ENCODE measurements around the gene SLC7A6OS. TPM values are rescaled to one million over a fixed set of nuclear protein-coding genes. Genes with fewer than 3 reads are reported as not detected.
"Not testable (repeated sequence)": the region's sequence is repeated elsewhere in the genome, so short reads cannot be mapped to it uniquely, and the experiment has no call there.

Gene SLC7A6OS
- total RNA-seq, 1 donor from 2014 or later = 10.3 TPM

DNA sequence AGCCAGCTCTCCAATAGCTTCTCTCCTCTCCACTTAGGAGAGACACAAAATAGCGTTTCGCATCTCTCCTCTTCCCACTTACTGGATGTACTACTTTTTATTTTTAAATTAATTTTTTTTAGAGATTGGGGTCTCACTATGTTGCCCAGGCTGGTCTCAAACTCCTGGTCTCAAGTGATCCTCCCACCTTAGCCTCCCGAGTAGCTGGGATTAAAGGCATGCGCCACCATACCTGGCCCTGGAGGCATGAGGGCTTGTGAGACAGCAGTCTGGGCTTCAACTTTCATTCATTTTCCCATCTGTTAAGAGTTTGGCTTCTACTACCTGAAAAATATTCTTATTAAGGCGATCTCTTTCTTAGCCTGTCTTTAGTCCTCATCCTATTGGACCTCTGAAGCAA is 18.3 kb downstream of the SLC7A6OS start:
- TF ChIP-seq, protein P1, sequence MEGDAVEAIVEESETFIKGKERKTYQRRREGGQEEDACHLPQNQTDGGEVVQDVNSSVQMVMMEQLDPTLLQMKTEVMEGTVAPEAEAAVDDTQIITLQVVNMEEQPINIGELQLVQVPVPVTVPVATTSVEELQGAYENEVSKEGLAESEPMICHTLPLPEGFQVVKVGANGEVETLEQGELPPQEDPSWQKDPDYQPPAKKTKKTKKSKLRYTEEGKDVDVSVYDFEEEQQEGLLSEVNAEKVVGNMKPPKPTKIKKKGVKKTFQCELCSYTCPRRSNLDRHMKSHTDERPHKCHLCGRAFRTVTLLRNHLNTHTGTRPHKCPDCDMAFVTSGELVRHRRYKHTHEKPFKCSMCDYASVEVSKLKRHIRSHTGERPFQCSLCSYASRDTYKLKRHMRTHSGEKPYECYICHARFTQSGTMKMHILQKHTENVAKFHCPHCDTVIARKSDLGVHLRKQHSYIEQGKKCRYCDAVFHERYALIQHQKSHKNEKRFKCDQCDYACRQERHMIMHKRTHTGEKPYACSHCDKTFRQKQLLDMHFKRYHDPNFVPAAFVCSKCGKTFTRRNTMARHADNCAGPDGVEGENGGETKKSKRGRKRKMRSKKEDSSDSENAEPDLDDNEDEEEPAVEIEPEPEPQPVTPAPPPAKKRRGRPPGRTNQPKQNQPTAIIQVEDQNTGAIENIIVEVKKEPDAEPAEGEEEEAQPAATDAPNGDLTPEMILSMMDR (conservative IDR thresholded peaks at IDR 0.05; ENCODE audit: low read depth, low read length) = no peak
- H3K4me3 ChIP-seq (ENCODE audit: low read depth, low read length) = no peak overlapping the region
- no peak for DNase-seq (ENCODE audit: low read depth)

DNA sequence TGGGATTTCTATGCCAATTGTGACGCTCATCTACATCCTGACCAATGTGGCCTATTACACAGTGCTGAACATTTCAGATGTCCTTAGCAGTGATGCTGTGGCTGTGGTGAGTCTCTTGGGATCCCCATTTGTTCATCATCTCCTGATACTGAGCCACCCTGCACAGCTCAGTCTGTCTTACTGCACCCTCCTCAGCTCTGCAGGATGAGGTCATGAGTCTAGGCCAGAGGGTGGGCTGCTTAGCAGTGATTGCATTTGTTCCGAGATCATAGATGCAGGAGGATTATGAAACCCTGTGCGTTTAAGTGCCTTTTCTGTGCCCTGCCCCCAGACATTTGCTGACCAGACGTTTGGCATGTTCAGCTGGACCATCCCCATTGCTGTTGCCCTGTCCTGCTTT is 19.5 kb downstream of the SLC7A6OS start:
- no peak overlapping the region for H3K4me3 ChIP-seq (ENCODE audit: low read depth, low read length)
- TF ChIP-seq, protein P1 (conservative IDR thresholded peaks at IDR 0.05; ENCODE audit: low read depth, low read length) = no peak
- DNase-seq (ENCODE audit: low read depth) = no peak

DNA sequence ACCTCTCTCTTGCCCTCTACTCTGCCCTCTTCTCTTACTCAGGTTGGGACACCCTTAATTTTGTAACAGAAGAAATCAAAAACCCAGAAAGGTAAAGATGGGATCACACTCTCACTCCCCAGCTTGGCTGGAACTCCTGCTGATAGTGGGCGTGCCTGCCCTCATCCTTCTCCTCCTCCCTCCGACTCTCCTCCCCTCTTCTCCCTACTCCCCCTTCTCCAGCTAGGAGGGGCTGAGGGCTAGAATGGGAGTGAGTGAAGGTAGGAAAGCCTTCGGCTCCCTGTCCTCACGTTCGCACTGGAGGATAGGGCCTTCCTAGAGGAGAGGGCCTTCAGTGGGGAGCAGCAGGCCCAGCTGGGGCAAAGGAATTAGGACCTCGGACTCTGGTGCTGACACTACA is 20.3 kb downstream of the SLC7A6OS start:
- H3K4me3 ChIP-seq (ENCODE audit: low read depth, low read length) = no peak overlapping the region
- TF ChIP-seq, protein P1 (conservative IDR thresholded peaks at IDR 0.05; ENCODE audit: low read depth, low read length) = no peak
- DNase-seq (ENCODE audit: low read depth) = no peak

DNA sequence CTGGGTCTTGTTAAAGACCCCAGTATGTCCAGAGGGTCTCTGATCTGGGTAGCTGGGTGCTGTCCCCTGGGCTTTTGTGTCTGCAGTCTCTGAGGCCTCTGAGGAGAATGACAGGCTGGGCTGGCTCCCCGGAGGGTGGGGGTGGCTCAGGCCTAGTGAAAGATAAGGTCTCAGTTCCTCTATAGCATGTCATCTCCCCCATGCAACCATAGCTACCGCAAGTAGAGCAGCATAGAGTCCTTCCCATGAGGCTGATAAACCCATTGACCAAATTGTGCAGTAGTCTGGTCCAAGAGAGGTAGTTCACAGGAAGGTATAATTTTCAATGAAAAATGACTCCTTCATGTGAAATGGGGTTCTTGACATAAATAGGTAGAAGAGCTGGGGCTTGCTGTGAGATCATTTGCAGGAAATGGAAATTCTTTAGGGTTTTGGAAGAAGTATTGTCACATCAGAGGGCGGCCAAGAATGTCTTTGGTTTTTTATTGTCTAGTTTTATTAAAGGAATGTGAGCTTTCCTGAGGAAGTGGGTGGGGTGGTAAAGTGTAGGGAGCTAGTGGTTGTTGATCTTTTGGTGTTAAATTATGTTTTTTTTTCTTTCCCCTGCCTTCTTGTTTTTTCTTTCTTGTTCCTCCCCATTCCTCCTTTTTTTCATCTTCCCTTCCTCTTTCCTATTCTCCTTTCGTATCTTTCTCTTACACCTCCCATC is 21.0 kb downstream of the SLC7A6OS start:
- no peak overlapping the region for H3K4me3 ChIP-seq (ENCODE audit: low read depth, low read length)
- DNase-seq (ENCODE audit: low read depth) = no peak
- TF ChIP-seq, protein P1 (conservative IDR thresholded peaks at IDR 0.05; ENCODE audit: low read depth, low read length) = no peak

DNA sequence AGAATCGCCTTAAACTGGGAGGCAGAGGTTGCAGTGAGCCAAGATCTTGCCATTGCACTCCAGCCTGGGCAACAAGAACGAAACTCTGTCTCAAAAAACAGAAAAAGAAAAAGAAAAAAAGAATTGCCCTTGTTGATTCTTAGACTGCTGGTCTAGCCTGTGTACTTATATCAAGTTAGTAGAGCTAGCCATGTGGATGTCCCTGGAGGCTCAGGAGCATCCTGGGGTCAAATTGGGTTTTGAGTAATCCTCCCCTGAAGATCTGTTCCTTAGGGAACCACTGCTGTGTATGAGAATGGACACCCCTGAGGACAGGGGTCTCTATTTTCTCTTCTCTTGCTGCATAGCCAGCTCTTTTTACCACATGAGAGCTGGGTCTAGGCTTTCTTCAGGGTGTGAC is 21.5 kb downstream of the SLC7A6OS start:
- H3K4me3 ChIP-seq (ENCODE audit: low read depth, low read length) = no peak overlapping the region
- TF ChIP-seq, protein P1 (conservative IDR thresholded peaks at IDR 0.05; ENCODE audit: low read depth, low read length) = no peak
- DNase-seq (ENCODE audit: low read depth) = no peak

DNA sequence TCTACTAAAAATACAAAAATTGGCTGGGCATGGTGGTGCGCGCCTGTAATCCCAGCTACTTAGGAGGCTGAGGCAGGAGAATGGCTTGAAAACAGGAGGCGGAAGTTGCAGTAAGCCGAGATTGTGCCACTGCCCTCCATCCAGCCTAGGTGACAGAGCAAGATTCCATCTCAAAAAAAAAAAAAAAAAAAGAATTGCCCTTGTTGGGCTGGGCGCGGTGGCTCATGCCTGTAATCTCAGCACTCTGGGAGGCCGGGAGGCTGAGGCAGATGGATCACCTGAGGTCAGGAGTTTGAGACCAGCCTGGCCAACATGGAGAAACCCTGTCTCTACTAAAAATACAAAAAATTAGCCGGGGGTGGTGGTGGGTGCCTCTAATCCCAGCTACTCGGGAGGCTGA is 21.9 kb downstream of the SLC7A6OS start:
- not testable (repeated sequence) for H3K4me3 ChIP-seq (ENCODE audit: low read depth, low read length); DNase-seq (ENCODE audit: low read depth)

DNA sequence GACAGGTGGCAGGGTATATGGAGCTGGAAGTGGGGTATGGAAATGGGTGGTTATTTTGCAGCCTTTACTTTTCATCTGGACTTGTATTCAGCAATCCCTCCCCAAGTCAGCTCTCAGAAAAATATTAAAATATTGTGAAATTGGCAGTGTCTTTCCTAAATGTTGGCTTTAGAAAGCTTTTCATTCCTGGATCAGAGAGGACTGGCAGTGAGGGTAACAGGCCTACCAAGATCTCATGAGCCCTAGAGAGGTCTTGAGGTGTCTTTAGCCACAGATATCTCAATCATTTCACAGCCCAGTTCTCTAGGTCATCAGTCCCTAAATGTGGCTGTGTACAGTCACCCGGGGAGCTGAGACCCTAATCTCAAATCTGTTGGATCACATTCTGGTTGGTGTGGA is 22.5 kb downstream of the SLC7A6OS start:
- H3K4me3 ChIP-seq (ENCODE audit: low read depth, low read length) = no peak overlapping the region
- no peak for DNase-seq (ENCODE audit: low read depth)
- TF ChIP-seq, protein P1 (conservative IDR thresholded peaks at IDR 0.05; ENCODE audit: low read depth, low read length) = no peak
